ENCODE results near the gene INPP5A.

The INPP5A gene

DNA sequence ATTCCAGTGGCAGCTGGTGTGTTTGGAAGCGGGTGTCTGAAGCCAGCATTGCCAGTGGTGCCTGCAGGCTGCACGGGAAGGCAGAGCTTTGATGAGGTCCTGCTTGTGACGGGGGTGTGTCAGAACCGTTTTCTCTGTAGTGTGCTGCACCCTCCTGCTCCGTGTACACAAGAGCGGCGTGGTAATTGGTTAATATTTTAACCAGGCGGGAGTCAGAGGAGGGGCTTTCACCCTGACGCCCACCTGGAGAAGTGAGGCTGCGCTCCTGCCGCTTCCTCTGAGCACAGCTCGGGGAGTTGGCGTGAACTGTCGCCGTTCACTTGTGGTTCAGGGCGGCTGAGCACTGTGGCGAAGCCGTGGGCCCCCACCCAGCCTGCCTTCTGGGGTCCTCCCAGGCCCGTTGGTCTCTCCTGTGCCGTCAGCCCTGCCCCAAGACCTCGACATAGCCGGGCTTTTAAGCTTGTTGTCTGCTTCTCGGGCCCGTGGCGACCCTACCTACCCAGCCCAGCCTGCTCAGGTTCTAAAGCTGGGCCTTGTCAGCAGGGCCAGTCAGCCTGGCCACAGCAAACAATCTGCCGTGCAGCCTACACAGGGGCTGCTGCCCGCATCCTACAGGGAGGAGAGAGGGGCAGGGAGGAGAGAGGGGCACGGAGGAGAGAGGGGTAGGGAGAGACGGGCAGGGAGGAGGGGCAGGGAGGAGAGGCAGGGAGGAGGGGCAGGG is 236.8 kb downstream of the INPP5A start:
- no peak for DNase-seq
- peaks cover 3% of the 10 kb centered on the region for H3K36me3 ChIP-seq (replicated peaks)
- in situ Hi-C loops (cut with HindIII; ENCODE audit: low pct_ligation_motif_present, low sequenced_read_pairs): no loop called here
- H3K27me3 ChIP-seq (replicated peaks): no peaks in the 10 kb centered on the region
- no peak overlapping the region for H3K27ac ChIP-seq
- H3K4me3 ChIP-seq (ENCODE audit: low read depth, low read length): no peak overlapping the region
- TF ChIP-seq, protein P1, sequence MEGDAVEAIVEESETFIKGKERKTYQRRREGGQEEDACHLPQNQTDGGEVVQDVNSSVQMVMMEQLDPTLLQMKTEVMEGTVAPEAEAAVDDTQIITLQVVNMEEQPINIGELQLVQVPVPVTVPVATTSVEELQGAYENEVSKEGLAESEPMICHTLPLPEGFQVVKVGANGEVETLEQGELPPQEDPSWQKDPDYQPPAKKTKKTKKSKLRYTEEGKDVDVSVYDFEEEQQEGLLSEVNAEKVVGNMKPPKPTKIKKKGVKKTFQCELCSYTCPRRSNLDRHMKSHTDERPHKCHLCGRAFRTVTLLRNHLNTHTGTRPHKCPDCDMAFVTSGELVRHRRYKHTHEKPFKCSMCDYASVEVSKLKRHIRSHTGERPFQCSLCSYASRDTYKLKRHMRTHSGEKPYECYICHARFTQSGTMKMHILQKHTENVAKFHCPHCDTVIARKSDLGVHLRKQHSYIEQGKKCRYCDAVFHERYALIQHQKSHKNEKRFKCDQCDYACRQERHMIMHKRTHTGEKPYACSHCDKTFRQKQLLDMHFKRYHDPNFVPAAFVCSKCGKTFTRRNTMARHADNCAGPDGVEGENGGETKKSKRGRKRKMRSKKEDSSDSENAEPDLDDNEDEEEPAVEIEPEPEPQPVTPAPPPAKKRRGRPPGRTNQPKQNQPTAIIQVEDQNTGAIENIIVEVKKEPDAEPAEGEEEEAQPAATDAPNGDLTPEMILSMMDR (IDR thresholded peaks at IDR 0.05; ENCODE audit: low read depth, low read length, missing control alignments): no peak

DNA sequence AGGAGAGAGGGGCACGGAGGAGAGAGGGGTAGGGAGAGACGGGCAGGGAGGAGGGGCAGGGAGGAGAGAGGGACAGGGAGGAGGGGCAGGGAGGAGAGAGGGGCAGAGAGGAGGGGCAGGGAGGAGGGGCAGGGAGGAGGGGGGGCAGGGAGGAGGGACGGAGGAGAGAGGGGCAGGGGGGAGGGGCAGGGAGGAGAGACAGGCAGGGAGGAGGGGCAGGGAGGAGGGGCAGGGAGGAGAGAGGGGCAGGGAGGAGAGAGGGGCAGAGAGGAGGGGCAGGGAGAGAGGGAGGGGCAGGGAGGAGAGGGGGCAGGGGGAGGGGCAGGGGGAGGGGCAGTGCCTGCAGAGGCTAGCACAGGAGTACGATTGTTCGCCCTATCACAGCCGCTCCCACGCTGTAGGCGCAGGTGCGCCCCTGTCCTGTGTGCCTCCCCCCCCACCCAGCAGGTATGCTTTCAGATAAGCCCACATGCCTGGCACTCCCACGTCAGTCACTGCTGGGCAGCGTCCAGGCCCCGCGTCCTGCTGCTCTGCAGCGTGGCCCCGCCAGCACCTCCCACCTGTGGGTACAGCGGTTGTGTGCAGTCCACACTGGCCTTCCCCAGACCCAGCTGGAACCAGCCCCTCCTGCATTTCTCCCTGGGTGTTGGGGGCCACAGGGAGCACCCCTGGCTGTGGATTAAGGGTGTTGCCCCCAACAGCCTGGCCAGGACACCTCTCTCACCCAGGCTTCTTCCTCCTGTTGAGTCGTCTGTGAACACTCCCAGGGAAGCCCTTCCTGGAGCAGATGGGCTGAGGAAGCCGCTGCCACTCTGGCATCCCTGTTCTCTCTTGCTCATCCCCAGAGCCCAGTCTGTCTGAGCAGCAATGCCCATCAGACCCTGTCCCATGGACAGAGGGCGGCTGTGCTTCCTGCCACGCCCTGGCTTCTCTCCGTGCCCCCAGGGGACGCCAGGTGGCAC is 237.6 kb downstream of the INPP5A start:
- in situ Hi-C loops (cut with HindIII; ENCODE audit: low pct_ligation_motif_present, low sequenced_read_pairs): no loop called here
- H3K36me3 ChIP-seq (replicated peaks): peaks cover 3% of the 10 kb centered on the region
- no peak overlapping the region for H3K4me3 ChIP-seq (ENCODE audit: low read depth, low read length)
- H3K27me3 ChIP-seq (replicated peaks): no peaks in the 10 kb centered on the region
- TF ChIP-seq, protein P1 (IDR thresholded peaks at IDR 0.05; ENCODE audit: low read depth, low read length, missing control alignments): no peak
- H3K27ac ChIP-seq: no peak overlapping the region
- no peak for DNase-seq

DNA sequence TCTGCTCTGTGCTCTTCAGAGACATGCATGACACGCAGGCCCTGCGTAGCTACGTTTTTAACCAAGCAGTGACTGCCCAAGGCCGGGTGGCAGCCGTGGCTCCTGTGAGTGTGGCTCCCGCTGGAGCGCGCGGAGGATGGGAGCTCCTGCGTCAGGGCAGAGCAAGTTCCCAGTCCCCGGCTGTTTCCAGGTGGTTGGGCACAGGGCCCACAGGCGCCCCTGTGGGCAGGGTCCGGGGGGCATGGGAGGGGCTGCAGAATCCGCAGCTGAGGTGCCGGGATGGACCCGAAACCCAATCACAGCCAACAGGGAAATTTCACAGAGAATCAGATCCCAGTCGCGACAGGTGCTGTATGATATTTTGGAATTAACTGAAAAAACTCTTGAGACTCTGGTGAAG is 238.6 kb downstream of the INPP5A start:
- H3K36me3 ChIP-seq (replicated peaks): peaks cover under 1% of the 10 kb centered on the region
- TF ChIP-seq, protein P1 (IDR thresholded peaks at IDR 0.05; ENCODE audit: low read depth, low read length, missing control alignments): no peak
- no peak overlapping the region for H3K27ac ChIP-seq
- in situ Hi-C loops (cut with HindIII; ENCODE audit: low pct_ligation_motif_present, low sequenced_read_pairs): no loop called here
- no peak for DNase-seq
- H3K4me3 ChIP-seq (ENCODE audit: low read depth, low read length): no peak overlapping the region
- no peaks in the 10 kb centered on the region for H3K27me3 ChIP-seq (replicated peaks)

GRCh38 chr10:132776821-132777220 is 239.2 kb downstream of the INPP5A start:
- H3K27ac ChIP-seq: no peak overlapping the region
- in situ Hi-C loops (cut with HindIII; ENCODE audit: low pct_ligation_motif_present, low sequenced_read_pairs): no loop called here
- no peak overlapping the region for H3K4me3 ChIP-seq (ENCODE audit: low read depth, low read length)
- H3K36me3 ChIP-seq (replicated peaks): no peaks in the 10 kb centered on the region
- no peaks in the 10 kb centered on the region for H3K27me3 ChIP-seq (replicated peaks)
- TF ChIP-seq, protein P1 (IDR thresholded peaks at IDR 0.05; ENCODE audit: low read depth, low read length, missing control alignments): no peak
- no peak for DNase-seq

DNA sequence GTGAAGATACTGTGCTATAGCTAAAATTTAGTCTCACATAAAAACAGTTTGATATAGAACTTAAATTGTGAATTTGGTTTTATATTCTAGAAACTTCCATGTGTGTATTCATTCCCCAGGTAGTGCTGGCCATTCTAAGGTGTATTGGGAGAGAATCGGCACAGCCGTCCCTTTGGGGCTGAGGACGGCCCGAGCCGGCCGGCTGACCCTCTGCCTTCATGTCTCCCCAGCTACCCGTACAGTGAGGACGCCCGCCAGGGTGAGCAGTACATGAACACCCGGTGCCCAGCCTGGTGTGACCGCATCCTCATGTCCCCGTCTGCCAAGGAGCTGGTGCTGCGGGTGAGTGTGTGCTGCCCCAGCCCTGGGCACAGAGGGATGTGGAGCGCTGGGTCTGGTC is 239.9 kb downstream of the INPP5A start:
- no peak for DNase-seq
- no peaks in the 10 kb centered on the region for H3K27me3 ChIP-seq (replicated peaks)
- TF ChIP-seq, protein P1 (IDR thresholded peaks at IDR 0.05; ENCODE audit: low read depth, low read length, missing control alignments): no peak
- in situ Hi-C loops (cut with HindIII; ENCODE audit: low pct_ligation_motif_present, low sequenced_read_pairs): no loop called here
- H3K27ac ChIP-seq: no peak overlapping the region
- H3K36me3 ChIP-seq (replicated peaks): no peaks in the 10 kb centered on the region
- H3K4me3 ChIP-seq (ENCODE audit: low read depth, low read length): no peak overlapping the region
